ENCODE data around the gene KIRREL3. TPM values are rescaled to one million over a fixed set of nuclear protein-coding genes. Genes with fewer than 3 reads are reported as not detected.

KIRREL3 gene
- polyA plus RNA-seq, 2 of the 4 experiments (the other 2 are of a cell fraction) = 3.0 to 11.0 TPM

GRCh38 chr11:126466236-126467045, 534.1 kb downstream of the KIRREL3 start (continued):
- no peak for TF ChIP-seq FOXS1 (CRISPR knock-in tag; IDR thresholded peaks at IDR 0.05)
- no peak for TF ChIP-seq NPAS2 (CRISPR knock-in tag; IDR thresholded peaks at IDR 0.05; ENCODE audit: borderline replicate concordance)
- no peak for TF ChIP-seq JUNB (IDR thresholded peaks at IDR 0.05)

GRCh38 chr11:126465573-126466188, 534.9 kb downstream of the KIRREL3 start:
- no peak for FAIRE-seq
- ATAC-seq = no peak
- ChIA-PET CTCF (interaction anchor here (0.6 to 2.6 kb wide), 3 partner anchors 15 to 44 kb away, joined by 3 to 13 read pairs (median 8); no protein-coding TSS in a partner anchor), POLR2A (no interaction called here)
- no peak for DNase-seq (ENCODE audit: low read depth in 1 of 2, low spot score in 1 of 2)
- no peak for TF ChIP-seq SMC3 (IDR thresholded peaks at IDR 0.05)
- no peak for TF ChIP-seq ZC3H11A (IDR thresholded peaks at IDR 0.05)
- no peak for TF ChIP-seq KDM1A (IDR thresholded peaks at IDR 0.05; ENCODE audit: low read depth)
- no peak for TF ChIP-seq RAD21 (conservative IDR thresholded peaks at IDR 0.05 in 1 of 2, IDR thresholded peaks at IDR 0.05 in 1 of 2)
- TF ChIP-seq NFE2L2 (conservative IDR thresholded peaks at IDR 0.05; ENCODE audit: low read length) = no peak
- no peak for TF ChIP-seq EHF (CRISPR knock-in tag; IDR thresholded peaks at IDR 0.05)
- no peak for TF ChIP-seq HEYL (CRISPR knock-in tag; IDR thresholded peaks at IDR 0.05)
- no peak for TF ChIP-seq JUN (IDR thresholded peaks at IDR 0.05)
- TF ChIP-seq TFCP2L1 (CRISPR knock-in tag; IDR thresholded peaks at IDR 0.05) = no peak
- TF ChIP-seq RNF2 (IDR thresholded peaks at IDR 0.05; ENCODE audit: borderline replicate concordance, low read depth) = no peak
- Histone ChIP-seq H3K4me3 (no peak overlapping the region), H3K9me3 (no peaks in the 10 kb centered on the region), H3K4me1 (no peaks in the 10 kb centered on the region), H3K4me2 (no peak overlapping the region), H3K27ac (no peak overlapping the region)
- 67% methylated on average over 14 of the region's 19 CpGs for WGBS (ENCODE audit: missing lambda C conversion rate)

- Histone ChIP-seq H3K4me2 (no peak overlapping the region), H3K4me3 (no peak overlapping the region), H3K27ac (no peak overlapping the region), H3K9me3 (no peaks in the 10 kb centered on the region), H3K4me1 (no peaks in the 10 kb centered on the region)
- DNase-seq (ENCODE audit: low read depth in 1 of 2, low spot score in 1 of 2) = no peak
- ATAC-seq = no peak
- TF ChIP-seq EHMT2 (IDR thresholded peaks at IDR 0.05; ENCODE audit: low read depth) (no peak), ZFP36 (IDR thresholded peaks at IDR 0.05; ENCODE audit: borderline replicate concordance, partially characterized antibody) (no peak), MYC (IDR thresholded peaks at IDR 0.05; ENCODE audit: borderline replicate concordance, low read length) (no peak), ZC3H11A (IDR thresholded peaks at IDR 0.05) (no peak), JUNB (IDR thresholded peaks at IDR 0.05) (no peak), PBX3 (IDR thresholded peaks at IDR 0.05) (no peak), MAX (IDR thresholded peaks at IDR 0.05) (no peak), RCOR1 (IDR thresholded peaks at IDR 0.05; ENCODE audit: low read depth, low read length) (no peak), CTCF (IDR thresholded peaks at IDR 0.05) (no peak), ZNF302 (CRISPR knock-in tag; IDR thresholded peaks at IDR 0.05) (no peak), MAZ (IDR thresholded peaks at IDR 0.05; ENCODE audit: borderline replicate concordance, low read depth, low read length) (no peak), EHF (CRISPR knock-in tag; IDR thresholded peaks at IDR 0.05) (no peak)
- FAIRE-seq = no peak
- WGBS (ENCODE audit: missing lambda C conversion rate) = 74% methylated on average over 5 of the region's 5 CpGs
- ChIA-PET CTCF (interaction anchor here (0.8 to 2.6 kb wide), 3 partner anchors 16 to 24 kb away, joined by 4 to 13 read pairs (median 8); no protein-coding TSS in a partner anchor), POLR2A (no interaction called here)
Measured at GRCh38 chr11:126464796-126465195, 535.8 kb downstream of the KIRREL3 start.

Data from A549 (cell line).